CD4-positive, alpha-beta T cell treated with Interleukin-1 beta for 1 hour (primary cell): ENCODE measurements around the gene CHIC2.
"Not testable (repeated sequence)": the region's sequence is repeated elsewhere in the genome, so short reads cannot be mapped to it uniquely, and the experiment has no call there.

Experiments
- DNase-seq, 2 donors: peaks; one replicate each; pipeline ENCODE4 v3.0.0-alpha.2; 2020 to 2022

The CHIC2 gene

DNA sequence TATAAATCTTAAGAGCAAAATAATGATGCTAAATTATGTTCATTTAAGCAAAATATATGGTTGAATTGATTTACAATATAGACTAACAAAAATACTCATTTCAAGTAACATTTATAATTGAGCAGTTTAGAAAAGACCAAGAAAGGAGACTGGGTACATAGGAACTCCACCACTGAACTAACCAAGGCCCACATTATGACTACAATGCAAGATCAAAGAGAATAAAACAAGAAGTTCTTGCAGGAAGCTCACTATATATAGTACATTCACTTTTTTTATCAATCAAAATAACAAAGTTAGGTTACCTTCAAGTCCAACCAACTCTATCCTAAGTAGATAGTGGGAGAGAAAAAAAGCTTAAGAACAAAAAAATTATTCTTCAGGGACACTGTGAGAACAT, 8.0 kb downstream of the CHIC2 start:
- no peak for DNase-seq

DNA sequence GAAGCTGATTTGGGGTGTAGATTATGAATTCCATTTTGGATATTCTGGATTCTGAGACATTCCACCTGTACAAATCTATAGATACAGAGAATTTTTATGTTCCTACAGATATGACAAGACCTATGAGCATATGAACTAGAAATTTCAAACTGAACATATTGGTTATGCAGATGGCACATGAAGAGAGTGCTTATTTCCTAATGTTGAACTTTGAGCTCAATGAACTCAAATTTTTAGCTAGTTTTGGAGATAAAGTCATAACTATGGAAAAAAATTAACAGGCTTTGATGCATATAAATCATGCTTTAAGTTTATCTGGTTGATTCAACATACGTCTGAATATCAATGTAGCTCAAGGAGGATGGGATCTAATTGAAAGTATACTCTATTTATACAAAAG, 8.9 kb downstream of the CHIC2 start:
- no peak for DNase-seq

DNA sequence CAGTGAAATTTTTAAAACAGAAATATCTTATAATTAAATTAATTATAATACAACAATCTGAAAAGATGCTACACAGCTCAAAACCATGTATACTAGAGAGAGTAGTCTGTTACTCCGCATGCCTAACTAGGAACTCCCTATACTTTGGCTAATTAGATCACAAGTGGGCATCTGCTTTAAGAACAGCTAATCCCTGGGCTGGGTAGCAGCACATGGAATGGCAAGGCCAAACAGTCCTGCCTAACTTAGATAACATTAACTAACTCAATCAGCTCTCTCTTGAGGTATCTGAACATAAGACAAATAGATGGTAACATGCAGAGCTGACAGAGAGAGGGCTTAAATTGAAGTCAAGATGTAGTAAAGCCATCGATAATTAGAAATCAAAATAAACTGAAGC, 9.9 kb downstream of the CHIC2 start:
- no peak for DNase-seq

DNA sequence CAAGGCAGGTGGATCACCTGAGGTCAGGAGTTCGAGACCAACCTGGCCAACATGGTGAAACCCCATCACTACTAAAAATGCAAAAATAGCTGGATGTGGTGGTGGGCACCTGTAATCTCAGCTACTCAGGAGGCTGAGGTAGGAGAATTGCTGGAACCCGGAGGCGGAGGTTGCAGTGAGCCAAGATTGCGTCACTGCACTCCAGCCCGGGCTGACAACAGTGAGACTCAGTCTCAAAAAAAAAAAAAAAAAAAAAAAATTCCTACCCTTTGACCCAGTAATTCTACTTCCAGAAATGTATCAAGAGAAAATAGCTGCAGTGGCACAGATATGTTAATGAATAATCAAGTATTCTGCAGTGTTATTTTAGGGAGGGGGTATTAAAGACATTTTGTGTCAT, 11.1 kb downstream of the CHIC2 start:
- not testable (repeated sequence) for DNase-seq

DNA sequence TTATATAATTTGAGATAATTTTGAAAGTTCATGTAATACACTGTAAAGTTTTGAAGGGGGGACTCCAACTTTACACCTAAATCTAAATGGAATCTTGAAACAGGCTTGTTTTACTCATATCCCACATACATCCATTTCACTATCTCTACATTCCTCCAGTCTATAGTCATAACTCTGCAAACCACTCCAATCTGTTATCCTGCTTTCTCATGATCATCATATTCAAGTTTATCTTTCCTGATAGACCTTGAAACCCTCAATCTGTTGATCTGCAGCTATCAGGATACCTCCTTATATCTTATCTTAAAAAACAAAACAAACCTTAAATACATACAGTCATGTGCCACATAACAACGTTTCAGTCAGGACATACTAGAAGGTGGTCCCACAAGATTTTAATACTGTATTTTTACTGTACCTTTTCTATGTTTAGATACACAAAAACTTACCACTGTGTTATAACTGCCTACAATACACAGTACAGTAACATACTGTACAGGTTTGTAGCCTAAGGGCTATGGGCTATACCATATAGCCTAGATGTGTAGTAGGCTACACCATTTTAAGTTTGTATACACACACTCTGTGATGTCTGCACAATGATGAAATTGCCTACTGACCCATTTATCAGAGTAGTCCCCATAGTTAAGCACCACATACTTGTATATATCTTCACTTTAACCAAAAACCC, 14.0 kb downstream of the CHIC2 start:
- no peak for DNase-seq

DNA sequence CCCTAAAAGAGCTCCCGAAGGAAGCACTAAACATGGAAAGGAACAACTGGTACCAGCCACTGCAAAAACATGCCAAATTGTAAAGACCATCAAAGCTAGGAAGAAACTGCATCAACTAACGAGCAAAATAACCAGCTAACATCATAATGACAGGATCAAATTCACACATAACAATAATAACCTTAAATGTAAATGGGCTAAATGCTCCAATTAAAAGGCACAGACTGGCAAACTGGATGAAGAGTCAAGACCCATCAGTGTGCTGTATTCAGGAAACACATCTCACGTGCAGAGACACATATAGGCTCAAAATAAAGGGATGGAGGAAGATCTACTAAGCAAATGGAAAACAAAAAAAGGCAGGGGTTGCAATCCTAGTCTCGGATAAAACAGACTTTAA, 20.8 kb downstream of the CHIC2 start:
- DNase-seq = not testable (repeated sequence)

DNA sequence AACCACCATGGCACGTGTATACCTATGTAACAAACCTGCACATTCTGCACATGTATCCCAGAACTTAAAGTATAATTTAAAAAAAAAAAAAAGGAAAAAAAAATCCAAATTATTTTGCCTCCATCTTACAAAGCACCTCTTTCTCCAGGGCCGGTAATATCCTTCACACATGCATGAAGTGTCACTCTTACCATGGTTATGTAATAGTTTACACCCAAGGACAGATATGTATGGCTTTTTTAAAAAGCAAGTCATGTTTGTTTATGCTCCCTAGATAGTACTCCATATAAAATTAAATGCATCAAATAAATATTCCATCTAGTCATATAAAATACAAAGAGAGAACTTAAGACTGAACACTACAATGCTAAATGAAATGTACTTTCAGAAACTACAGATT, 22.5 kb downstream of the CHIC2 start:
- no peak for DNase-seq

DNA sequence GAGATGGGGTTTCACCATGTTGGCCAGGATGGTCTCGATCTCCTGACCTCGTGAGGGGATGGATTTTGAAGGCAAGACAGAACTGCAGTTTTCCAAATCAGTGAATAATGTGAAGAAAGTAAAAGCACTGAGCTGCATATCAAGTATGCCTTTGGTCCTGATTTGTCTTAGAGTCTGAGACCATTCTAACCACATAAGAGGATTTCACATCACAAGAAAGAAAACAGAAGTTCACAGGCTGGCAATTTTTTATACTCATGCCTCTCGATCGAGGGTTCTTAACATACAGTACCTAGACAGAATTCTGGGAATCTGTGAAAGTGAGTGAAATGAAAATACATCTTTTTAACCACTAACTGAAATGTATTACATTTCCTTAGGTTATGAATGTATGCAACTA, 23.3 kb downstream of the CHIC2 start:
- no peak for DNase-seq

DNA sequence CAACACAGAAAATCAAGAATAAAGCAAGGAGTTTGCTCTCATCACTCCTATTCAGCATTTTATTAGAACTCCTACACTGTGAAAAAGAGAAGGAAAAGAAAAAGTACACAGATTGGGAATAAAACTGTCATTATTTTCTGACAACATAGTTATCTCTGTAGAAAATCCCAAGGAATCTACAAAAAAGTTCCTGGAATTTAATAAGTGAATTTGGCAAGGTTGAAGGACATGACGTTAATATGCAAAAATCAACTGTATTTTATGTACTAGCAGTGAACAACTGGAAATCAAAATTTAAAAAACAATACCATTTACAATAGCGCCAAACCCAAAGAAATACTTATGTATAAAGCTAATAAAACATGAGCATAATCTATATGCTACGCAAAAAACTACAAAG, 26.3 kb downstream of the CHIC2 start:
- DNase-seq = no peak

DNA sequence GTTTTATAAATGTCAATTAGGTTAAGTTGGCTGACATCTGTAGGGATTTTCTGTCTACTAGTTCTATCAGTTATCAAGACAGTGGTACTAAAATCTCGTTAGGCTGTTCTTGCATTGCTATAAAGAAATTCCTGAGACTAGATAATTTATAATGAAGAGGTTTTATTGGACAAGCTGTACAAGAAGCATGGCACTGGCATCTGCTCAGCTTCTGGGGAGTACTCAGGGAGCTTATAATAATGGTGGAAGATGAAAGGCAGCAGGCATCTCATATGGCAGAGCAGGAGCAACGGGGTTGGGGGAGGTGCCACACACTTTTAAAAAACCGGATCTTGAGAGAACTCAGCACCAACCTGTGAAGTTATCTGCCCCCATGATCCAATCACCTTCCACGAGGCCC, 28.2 kb downstream of the CHIC2 start:
- DNase-seq = no peak

DNA sequence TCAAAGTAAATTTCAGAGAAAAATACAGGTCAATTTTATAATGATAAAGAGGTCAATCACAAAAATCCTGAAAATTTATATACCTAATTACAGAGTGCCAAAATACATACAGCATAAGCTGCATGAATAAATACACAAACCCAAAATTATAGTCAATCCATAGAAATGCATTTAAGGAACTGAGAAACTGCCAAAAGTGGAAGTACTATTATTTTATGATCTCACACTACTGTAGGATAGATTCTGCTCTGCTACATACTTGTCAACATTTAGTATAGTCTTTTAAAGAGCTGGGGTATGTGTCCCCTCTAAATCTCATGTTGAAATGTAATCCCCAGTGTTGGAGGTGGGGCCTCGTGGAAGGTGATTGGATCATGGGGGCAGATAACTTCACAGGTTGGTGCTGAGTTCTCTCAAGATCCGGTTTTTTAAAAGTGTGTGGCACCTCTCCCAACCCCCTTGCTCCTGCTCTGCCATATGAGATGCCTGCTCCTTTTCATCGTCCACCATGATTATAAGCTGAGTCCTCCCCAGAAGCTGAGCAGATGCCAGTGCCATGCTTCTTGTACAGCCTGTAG, 31.8 kb downstream of the CHIC2 start:
- DNase-seq = no peak

DNA sequence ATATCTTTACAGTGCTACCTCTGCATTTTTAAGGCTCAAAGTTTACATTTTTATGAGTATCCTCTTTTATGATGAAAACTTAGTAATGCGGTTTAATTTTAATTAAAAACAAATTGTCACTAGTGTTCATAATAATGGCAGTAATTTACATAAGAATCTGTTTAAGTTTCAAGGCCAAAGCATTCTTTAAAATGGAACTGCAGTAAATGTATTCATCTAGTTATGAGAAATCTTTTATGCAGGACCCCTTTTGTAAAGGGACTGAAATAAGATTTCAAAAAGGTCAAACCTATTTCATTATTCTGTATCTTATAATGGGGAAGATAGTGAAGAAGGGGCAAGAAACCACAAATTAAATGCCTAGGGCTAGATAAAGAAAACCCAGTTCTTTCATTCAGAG, 37.1 kb downstream of the CHIC2 start:
- no peak for DNase-seq

DNA sequence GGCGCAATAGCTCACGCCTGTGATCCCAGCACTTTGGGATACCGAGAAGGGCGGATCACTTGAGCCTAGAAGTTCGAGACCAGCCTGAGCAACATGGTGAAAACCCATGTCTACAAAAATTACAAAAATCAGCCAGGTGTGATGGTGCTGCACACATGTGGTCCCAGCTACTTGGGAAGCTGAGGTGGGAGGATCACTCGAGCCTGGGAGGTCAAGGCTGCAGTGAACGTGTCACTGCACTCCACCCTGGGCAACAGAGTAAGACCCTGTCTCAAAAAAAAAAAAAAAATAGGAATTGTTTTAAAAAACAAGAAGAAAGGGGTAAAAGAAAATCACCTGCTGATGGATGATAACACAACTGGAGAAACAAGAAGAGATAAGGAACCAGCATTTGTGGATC, 38.8 kb downstream of the CHIC2 start:
- DNase-seq = no peak

DNA sequence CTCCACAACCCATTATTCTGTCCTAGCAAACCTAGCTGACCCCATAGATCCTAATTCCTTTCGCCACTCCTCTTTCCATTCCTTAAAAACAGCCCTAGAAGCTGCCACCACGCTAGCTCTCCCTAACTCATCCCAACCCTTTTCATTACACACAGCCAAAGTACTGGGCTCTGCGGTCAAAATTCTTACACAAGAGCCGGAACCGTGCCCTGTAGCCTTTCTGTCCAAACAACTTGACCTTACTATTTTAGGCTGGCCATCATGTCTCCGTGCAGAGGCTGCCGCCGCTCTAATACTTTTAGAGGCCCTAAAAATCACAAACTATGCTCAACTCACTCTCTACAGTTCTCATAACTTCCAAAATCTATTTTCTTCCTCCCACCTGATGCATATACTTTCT, 41.4 kb downstream of the CHIC2 start:
- not testable (repeated sequence) for DNase-seq

DNA sequence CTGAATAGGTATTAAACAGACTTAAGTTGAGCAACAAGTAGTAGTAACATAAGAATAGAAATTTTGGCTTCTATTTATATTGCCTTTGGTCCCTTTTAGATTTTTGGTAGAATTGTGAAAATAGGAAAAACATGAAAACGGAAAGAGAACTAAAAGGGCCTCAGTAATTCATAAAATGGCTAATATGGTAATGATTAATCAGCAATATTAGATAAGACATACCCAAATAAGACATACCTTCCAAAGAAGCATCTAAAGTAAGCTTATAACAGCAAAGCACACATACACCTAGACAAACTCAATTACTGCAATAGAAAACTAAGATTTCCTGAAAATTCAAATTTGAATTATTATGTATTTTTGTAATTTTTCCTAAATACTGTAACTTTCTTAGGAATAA, 46.4 kb downstream of the CHIC2 start:
- DNase-seq = no peak

DNA sequence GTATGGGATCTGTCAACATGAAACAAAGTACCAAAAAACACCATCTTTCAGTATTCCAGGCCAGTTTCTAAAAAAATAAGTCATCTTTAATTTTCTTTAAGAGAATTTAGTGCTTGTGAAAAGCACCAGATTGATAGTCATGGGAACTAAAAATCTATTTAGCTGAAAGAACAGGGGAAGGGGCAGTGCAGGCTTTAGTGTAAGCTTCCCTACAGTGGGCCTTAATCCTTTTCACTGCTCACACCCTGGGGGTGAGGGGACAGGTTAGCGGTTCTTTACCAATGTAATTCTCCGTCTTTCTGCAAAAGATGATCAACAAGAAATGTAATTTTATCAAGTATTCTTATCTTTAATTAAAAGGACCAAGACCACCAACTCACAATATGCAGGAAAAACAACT, 47.1 kb downstream of the CHIC2 start:
- DNase-seq = no peak

DNA sequence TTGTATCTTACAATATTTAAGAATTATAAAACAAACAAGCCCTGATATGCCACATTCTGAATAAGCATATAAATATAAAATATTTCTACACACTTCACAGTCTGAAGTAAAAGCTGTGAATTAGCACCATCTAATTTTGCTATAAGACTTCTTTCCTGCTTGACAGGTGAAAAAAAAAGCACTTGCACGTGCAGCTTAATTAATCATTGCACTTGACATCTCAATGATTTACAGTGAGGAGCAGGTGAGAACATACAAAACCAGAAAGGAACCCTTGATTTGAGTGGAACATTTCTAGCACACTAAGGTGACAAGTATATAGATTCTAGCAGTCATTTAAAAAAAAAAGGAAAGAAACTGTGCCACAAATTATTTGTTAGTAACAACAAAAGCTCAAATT, 47.9 kb downstream of the CHIC2 start:
- DNase-seq = no peak

DNA sequence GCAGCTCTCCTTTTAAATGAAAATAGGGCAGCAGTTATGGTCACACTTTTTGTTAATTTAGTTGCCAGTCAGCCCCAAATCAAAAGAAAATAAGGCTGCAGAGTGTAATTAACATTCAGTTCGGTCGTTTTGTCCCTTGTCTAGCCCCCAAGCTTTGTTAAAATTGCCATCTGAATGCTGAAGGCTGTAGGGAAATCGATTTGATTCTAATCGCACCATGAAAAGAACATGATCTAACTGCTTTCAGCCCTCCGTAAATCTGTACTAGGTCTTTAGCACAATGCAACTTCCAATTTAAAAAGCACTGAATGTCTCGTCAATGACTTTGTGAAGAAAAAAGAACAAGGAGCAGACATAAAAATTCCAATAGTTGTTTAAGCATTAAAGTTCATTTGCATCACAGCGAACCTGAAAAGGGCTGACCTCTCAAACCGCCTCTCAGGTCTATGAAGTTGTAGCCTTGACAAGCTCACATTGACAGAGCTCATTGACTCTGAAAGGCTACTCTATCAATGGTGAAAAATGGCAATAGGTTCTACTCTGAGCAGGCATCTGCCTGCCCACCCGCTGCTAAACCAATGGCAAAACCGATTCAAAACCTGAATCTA, 48.9 kb downstream of the CHIC2 start:
- no peak for DNase-seq

DNA sequence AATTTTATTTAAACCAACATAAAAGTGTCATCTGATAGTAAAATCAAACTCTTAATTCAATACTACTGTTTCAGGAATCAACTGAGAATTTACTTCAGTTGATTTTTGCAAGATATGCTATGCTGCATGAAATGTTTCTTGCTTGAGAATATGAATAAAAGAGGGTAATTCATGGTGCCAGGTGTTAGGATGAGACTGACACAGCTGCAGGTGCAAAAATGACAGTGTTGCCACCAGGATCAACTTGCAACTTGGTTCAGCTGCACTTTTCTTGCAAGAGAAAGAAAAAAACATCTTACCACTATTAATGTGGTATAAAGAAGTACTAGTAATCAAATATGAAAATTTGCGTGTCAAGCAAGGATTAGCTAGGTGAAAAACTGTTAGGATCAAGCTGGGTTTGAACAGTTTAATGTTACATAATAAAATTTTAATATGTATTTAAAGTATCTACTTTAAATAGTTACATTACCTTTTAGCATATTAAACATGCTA, 49.7 kb downstream of the CHIC2 start:
- DNase-seq = no peak

DNA sequence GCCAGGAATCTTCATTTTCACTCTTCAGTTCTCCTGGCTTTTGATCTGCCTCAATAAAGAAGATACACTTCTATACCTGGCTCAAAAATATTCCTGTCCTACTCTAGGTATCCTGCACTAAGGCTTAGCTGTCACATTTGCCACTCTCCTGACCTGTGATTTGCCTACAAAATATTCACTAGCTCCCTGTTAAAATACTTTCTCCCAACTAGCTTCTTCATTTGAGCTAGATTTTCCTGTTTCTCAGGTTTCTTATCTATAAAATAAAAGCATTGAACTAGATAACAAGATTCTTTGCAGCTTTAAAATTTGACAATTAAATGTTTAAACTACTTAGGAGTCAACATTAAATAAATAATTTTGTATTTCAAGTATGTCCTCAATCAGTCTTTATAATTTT, 53.2 kb downstream of the CHIC2 start:
- DNase-seq = no peak

DNA sequence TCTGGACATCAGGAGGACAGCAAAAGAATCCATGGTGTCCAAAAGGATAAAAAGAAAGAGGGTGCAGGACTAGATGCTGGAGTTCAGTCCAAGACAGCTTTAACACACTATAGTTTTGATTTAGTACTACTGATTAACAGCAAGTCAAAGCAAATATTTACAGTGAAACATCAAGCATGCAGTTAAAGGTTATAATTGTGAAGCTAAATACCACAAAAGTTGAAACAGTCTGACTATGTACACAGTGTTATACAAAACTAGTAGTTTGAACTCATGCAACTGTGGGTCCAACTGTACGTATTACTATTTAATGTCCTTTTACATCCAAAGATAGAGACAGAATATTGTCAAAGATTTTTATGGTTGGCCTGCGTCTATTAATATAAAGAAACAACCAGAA, 57.6 kb downstream of the CHIC2 start:
- no peak for DNase-seq

DNA sequence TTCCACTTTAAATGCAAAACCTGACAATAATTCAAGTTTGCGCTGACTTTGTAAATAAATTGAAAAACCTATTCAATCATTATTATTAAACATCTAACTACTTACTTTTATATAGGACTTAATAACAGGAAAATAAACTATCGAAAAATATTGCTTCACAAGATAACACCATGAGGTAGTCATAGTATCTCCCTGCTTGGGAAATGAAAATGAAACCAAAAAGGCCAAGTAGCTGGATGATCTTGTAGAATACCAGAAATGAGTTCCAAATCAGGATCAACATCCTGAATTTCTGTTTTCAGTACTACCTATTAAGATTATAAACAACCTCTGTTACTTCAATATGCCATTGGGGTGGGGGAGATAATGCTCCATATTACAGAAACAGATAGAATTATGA, 58.9 kb downstream of the CHIC2 start:
- no peak for DNase-seq

DNA sequence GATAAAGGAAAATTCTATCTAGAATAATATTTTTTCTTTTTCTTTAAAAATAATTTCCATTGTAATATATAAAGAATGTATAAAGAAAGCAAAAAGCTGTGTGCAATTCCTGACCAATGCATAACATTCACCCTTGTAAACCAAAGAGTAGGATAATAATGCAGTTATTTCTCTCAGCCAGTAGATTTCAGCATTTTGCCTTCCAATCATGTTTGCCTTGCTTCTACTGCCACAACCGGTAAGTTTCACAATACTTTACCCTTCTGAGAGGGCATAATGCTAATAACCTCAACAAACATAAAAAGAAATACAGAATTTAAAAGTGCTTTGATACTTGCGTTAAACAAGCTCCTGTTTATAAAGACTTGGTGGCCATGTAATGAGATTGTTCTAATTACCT, 59.9 kb downstream of the CHIC2 start:
- no peak for DNase-seq

DNA sequence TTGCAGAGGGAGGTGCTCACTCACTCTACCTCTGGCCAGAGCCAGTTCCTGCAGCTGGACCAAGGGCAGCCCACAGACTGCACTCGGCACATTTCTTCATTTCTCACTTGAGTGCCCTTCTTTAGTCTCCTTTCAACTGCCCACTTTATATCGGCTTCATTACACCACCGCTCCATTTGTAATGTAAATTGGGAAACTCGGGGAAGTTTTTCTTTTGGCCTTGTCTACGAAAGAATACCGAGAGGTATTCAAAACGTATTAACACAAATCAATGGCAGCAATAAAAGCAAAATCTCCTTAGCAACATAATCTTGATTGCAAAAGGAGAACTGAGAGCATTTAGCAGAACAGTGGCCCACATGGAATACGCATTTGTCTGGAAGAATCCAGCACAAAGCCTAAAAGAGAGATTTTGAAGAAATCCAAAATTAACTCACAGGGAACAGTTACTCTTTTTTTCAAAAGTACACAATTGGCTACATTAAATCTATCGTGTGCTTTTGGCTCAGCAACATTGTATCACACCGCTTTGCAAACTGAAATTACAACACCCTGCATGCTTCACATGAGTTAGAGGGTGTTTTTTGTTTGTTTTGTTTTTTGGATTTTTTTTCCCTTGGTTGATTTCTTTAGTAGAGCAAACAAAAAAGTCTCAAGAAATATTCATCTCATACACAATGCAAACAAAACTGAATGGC, 62.6 kb downstream of the CHIC2 start:
- DNase-seq = no peak
